Stimulated activated CD8-positive, alpha-beta memory T cell treated with anti-CD3 and anti-CD28 coated beads, Interleukin-7, amount 100 ng/mL, for 1 hour (primary cell): ENCODE measurements around the gene SMAD6.

Experiments used
- DNase-seq, 2 donors: peaks; one replicate each; pipeline ENCODE4 v3.0.0-alpha.2; 2020; ENCODE audit warnings: low read depth in 2 of 2

Gene SMAD6

DNA sequence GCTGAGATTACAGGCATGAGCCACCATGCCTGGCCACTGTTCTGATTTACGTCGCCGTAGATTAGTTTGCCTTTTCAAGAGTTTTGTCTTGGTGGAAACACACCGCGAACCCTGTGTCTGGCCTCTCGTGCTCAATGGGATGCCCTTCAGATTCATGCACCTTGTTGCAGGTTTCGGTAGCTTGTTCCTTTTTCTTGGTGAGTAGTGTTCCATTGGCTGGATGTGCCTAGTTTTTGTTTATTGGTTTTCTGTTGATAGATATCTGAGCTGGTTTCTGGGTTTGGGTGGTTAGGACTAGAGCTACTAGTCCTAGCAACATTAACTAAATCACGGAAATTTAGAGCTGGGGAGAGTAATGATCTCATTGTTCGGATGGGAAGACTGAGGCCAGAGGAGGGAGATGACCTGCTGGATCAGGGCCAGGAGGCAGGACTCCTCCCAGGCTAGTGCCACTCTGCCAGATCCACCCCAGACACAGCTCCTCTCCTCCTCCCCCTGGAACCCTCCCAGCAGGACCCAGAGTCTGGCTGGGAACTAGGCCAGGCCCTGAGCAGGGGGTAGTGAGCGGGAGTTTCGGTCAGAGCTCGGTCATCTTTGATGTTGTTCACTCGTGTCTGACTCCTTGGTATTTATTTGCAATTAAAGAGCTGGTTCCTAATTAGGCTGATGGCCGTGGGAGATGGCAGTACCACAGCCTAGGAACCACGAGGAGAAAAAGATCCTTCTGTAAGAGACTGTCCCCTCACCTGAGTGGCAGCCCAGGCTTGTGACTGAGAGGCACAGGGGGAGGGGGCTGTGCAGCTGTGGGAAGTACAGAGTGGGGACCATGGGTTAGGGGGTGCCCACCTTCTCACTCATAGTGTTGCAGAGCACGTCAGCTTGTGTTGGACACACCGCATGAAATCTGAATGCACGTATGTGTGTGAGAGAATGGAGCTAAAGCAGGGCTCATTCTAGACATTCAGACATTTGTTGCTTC lies 73.4 kb downstream of the SMAD6 start:
- DNase-seq = no peak

- no peak for DNase-seq
These were observed 75.0 kb downstream of the SMAD6 start for GRCh38 chr15:66777054-66777453.

DNA sequence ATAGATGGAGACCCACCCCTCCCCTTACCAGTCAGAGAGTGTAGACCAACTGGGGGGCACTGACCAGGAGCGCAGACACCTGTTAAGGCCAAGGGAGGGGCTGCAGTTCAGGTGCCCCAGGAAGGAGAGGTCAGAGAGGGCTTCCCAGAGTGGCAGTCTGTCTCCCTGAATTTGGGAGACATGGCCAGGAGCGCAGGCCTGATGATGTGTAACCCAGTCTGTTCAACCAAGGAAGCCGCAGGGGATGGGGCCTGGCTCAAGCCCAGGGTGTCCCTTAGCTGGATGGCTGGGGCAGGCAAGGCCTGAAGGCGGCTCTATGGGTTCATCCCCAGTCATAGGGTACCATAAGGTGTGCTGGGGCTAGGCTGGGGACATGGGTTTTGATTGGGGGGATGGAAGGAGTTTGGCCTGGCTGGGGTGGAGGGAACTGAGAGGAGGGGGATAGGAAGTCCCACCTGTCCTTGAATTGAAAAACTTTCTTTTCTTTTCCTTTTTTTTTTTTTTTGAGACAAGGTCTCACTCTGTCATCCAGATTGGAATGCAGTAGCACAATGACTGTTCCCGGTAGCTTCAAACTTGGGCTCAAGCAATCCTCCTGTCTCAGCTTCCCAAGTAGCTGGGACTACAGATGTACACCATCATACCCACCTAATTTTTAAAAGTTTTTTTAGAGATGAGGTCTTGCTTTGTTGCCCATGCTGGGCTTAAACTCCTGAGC lies 75.7 kb downstream of the SMAD6 start:
- DNase-seq = no peak

- no peak for DNase-seq
These were observed 76.3 kb downstream of the SMAD6 start for GRCh38 chr15:66778314-66778665.

- DNase-seq = no peak
These were observed 76.7 kb downstream of the SMAD6 start for GRCh38 chr15:66778716-66779115.

GRCh38 chr15:66779331-66780009 lies 77.4 kb downstream of the SMAD6 start:
- no peak for DNase-seq

- DNase-seq = no peak
These were observed 78.3 kb downstream of the SMAD6 start for GRCh38 chr15:66780172-66780972.

DNA sequence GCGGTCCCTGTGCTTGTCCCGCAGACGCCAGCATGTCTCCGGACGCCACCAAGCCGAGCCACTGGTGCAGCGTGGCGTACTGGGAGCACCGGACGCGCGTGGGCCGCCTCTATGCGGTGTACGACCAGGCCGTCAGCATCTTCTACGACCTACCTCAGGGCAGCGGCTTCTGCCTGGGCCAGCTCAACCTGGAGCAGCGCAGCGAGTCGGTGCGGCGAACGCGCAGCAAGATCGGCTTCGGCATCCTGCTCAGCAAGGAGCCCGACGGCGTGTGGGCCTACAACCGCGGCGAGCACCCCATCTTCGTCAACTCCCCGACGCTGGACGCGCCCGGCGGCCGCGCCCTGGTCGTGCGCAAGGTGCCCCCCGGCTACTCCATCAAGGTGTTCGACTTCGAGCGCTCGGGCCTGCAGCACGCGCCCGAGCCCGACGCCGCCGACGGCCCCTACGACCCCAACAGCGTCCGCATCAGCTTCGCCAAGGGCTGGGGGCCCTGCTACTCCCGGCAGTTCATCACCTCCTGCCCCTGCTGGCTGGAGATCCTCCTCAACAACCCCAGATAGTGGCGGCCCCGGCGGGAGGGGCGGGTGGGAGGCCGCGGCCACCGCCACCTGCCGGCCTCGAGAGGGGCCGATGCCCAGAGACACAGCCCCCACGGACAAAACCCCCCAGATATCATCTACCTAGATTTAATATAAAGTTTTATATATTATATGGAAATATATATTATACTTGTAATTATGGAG lies 79.1 kb downstream of the SMAD6 start:
- DNase-seq = no peak

DNA sequence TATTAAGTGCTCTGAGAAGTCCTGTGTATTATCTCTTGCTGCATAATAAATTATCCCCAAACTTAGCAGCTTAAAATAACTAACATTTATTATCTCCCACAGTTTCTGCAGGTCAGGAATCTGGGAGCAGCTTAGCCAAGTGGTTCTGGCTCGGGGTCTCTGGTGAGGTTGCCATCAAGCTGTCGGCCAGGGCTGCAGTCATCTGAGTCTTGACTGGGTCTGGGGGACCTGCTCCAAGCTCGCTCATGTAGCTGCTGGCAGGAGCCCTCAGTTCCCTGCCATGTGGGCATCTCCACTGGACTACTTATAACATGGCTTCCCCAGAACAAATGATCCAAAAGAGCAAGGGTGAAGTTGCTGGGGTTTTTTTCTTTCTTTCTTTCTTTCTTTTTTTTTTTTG lies 80.7 kb downstream of the SMAD6 start:
- DNase-seq = no peak

DNA sequence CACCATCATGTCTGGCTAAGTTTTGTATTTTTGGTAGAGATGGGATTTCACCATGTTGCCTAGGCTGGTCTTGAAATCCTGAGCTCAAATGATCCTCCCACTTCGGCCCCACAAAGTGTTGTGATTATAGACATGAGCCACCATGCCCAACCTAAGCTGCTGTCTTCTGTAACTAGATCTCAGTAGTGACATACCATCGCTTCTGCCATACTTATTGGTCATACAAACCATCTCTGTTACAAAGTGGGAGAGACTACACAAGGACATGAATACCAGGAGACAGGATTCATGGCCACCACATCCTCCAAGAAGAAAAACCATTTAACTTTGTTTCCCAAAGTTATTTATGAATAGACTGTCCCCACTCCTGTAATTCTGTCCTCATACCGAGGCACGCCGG lies 81.3 kb downstream of the SMAD6 start:
- no peak for DNase-seq

GRCh38 chr15:66783725-66784124 lies 81.7 kb downstream of the SMAD6 start:
- DNase-seq = no peak

DNA sequence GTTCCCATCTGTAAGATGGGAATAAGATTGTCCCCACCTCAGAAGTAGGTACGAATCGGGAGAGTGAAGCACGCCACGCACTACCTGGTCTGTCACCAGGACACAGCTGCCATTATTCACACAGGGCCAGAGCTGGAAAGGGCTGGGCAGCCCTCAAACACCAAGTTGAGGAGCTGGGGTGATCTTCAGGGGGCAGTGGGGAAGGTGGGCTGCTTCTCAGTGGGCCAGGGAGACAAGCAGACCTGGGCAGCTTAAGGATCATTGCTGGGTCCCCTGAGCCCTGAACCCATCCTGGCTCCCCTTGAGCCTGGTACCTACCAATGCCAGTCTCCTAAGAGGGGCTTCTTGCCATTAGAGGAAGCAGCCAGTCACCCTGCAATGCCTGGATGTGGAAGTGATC lies 82.1 kb downstream of the SMAD6 start:
- no peak for DNase-seq

DNA sequence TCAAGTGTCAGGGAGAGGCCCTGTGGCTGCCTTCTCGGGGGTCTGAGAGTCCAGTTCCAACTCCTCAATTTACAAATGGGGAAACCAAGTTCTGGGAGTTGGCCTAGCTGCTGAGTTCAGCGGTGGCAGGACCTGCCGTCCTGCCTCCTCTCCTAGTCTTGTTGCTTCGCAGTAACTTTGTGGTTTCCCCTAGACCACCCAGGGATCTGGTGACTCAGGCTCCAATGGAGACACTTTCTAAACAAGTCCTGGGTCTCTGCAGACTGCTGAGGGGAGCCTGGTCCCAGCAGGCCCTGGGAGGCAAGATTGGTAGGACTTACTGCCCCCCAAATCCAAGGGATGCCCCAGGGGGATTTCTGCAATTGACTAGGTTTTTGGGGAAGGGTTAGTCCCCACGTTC lies 83.6 kb downstream of the SMAD6 start:
- DNase-seq = no peak

GRCh38 chr15:66786222-66786621 lies 84.2 kb downstream of the SMAD6 start:
- no peak for DNase-seq

DNA sequence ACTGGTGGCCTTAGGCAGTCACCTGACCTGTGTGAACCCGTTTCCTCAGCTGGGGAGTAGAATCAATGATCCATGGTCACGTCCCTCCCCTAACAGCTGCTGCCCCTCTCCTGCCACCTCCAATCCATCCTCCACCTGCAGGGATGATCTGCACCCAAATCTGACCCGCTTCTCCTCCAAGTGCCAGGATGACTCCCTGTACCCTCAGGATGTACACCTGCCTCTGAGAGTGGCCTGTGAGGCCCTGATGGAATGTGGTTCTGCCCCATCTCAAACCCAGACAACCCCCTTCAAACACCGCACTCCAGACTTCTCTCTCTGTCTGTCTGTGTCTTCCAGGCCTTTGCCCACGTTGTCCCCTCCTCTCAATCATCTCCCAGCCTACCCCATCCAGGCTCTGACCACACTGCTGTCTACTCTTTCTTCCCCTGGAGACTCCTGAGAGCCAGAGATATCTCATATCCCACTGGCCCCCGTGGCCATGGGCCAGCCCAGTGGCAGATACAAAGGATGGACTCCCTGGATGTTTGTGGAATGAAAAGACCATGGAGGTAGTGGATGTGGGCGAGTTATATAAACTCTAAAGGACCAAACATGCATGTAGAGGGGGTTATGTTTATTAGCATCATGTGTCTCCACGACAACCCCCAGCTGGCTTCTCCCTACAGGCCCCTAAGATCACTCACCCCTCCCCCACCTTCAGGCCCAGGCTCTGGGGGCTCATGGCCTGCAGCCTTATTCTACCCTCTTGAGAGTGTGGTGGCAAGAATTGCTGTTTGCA lies 84.9 kb downstream of the SMAD6 start:
- DNase-seq = no peak

- no peak for DNase-seq
These were observed 85.4 kb downstream of the SMAD6 start for GRCh38 chr15:66787489-66787871.

DNA sequence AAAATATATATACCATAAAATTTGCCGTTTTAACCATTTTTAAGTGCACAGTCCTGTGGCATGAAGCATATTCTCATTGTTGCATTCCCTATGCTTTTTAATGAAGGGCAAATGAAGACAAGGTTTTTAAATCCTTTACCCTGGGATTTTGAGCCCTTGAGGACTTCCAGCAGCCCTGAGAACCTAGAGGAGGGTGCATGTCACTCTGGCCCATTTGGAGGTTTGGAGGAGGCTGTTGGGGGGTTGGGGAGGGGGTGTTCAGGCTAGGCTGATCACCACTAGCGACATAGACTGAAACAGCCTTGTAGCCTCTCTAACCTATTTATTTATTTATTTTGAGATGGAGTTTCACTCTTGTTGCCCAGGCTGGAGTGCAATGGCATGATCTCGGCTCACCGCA lies 86.0 kb downstream of the SMAD6 start:
- DNase-seq = no peak

- DNase-seq = no peak
These were observed 87.3 kb downstream of the SMAD6 start for GRCh38 chr15:66789029-66790025.

DNA sequence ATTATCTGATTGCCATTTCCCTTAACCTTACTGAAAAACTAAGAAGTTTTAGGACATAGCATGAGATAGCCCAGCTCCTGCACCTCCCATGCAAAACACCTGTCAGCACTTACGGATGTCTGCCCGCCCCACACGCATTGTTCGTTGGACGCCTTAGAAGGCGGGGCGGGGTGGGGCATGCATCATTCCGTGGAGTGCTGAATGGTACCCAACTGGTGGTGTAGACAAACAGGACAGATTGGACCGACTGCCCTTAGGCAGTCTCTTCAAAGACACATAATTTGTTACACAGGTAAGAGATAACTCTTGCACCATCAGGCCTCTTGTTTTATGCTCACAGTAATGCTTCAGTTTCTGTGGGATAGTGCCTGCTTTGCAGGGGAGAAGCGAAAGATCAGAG lies 93.8 kb downstream of the SMAD6 start:
- DNase-seq = no peak
